WTC11 (cell line): ENCODE data around the gene TMEM134. TPM values are rescaled to one million over a fixed set of nuclear protein-coding genes. Genes with fewer than 3 reads are reported as not detected.

Experiments used
- ATAC-seq: fragments of 200-7000 bp; cut with Tn5 transposase; 2 replicates; pipeline ENCODE4 v1.10.0; 2021; ENCODE audit warnings: mild to moderate bottlenecking, moderate library complexity
- CTCF ChIA-PET: fragments of 300-600 bp; sonication (Branson Sonifier 250); formaldehyde crosslinking; loops from one replicate; lab custom pipeline; 2021; ENCODE audit warnings: antibody characterized with exemption; lab: Charles Lee
- POLR2A ChIA-PET: fragments of 350-600 bp; sonication (Branson Sonifier 250); formaldehyde crosslinking; loops from one replicate; lab custom pipeline; 2021; ENCODE audit warnings: antibody characterized with exemption; lab: Charles Lee
- DNase-seq: peaks from one replicate; pipeline ENCODE4 v3.0.0; 2021; ENCODE audit warnings: low spot score
- H3K27ac Mint-ChIP-seq: 2 replicates; pipeline ENCODE4 v1.8.0; 2021; ENCODE audit warnings: mixed read lengths
- H3K27me3 Mint-ChIP-seq: 2 replicates; pipeline ENCODE4 v1.8.0; 2021; ENCODE audit warnings: low read depth, mild to moderate bottlenecking, moderate library complexity, mixed read lengths
- H3K36me3 Mint-ChIP-seq: 2 replicates; pipeline ENCODE4 v1.8.0; 2021; ENCODE audit warnings: mixed read lengths
- H3K4me1 Mint-ChIP-seq: 2 replicates; pipeline ENCODE4 v1.8.0; 2022; ENCODE audit warnings: mixed read lengths
- H3K4me3 Mint-ChIP-seq: 2 replicates; pipeline ENCODE4 v1.8.0; 2021; ENCODE audit warnings: mild to moderate bottlenecking, moderate library complexity, mixed read lengths
- H3K9me3 Mint-ChIP-seq: 2 replicates; pipeline ENCODE4 v1.8.0; 2021; ENCODE audit warnings: mixed read lengths
- AR ChIP-seq: fragments of 250-450 bp; sonication (Bioruptor Pico); IDR thresholded peaks from 2 replicates; pipeline ENCODE4 v1.9.0; 2021; ENCODE audit warnings: mild to moderate bottlenecking
- CREB1 ChIP-seq: sonication (generic); formaldehyde crosslinking; IDR thresholded peaks from 2 replicates; pipeline ENCODE4 v1.8.0; 2023; ENCODE audit warnings: mild to moderate bottlenecking, missing genetic modification reagents
- FOXP1 ChIP-seq: sonication (generic); formaldehyde crosslinking; IDR thresholded peaks from 2 replicates; pipeline ENCODE4 v1.8.0; 2022; ENCODE audit warnings: missing genetic modification reagents, mild to moderate bottlenecking, moderate library complexity, borderline replicate concordance
- KAT7 ChIP-seq: sonication (generic); formaldehyde crosslinking; IDR thresholded peaks from 2 replicates; pipeline ENCODE4 v1.8.1; 2023; ENCODE audit warnings: missing genetic modification reagents, mild to moderate bottlenecking, borderline replicate concordance
- NR1H2 ChIP-seq: sonication (generic); formaldehyde crosslinking; IDR thresholded peaks from 2 replicates; pipeline ENCODE4 v1.9.0; 2021; ENCODE audit warnings: mild to moderate bottlenecking, moderate library complexity, missing genetic modification reagents
- NR2C2 ChIP-seq: sonication (generic); formaldehyde crosslinking; IDR thresholded peaks from 2 replicates; pipeline ENCODE4 v1.8.0; 2022; ENCODE audit warnings: mild to moderate bottlenecking, missing genetic modification reagents
- PRRX2 ChIP-seq: fragments of 250-450 bp; sonication (Bioruptor Pico); IDR thresholded peaks from 2 replicates; pipeline ENCODE4 v1.8.0; 2021; ENCODE audit warnings: mild to moderate bottlenecking
- TEAD4 ChIP-seq: sonication (generic); formaldehyde crosslinking; IDR thresholded peaks from 2 replicates; pipeline ENCODE4 v1.8.0; 2022; ENCODE audit warnings: mild to moderate bottlenecking, missing genetic modification reagents
- ZMAT4 ChIP-seq: fragments of 250-450 bp; sonication (Bioruptor Pico); IDR thresholded peaks from 2 replicates; pipeline ENCODE4 v1.9.0; 2021; ENCODE audit warnings: mild to moderate bottlenecking
- ZNF121 ChIP-seq: sonication (generic); formaldehyde crosslinking; IDR thresholded peaks from 2 replicates; pipeline ENCODE4 v1.8.0; 2023; ENCODE audit warnings: missing genetic modification reagents
- ZNF232 ChIP-seq: sonication (generic); formaldehyde crosslinking; IDR thresholded peaks from 2 replicates; pipeline ENCODE4 v1.8.0; 2022; ENCODE audit warnings: mild to moderate bottlenecking, missing genetic modification reagents
- ZNF396 ChIP-seq: fragments of 250-450 bp; sonication (Bioruptor Pico); IDR thresholded peaks from 2 replicates; pipeline ENCODE4 v1.8.0; 2021; ENCODE audit warnings: mild to moderate bottlenecking, moderate library complexity, borderline replicate concordance
- ZNF425 ChIP-seq: fragments of 250-450 bp; sonication (Bioruptor Pico); conservative IDR thresholded peaks from 2 replicates; pipeline ENCODE4 v1.9.0; 2021; ENCODE audit warnings: mild to moderate bottlenecking
- ZSCAN18 ChIP-seq: fragments of 250-450 bp; sonication (Bioruptor Pico); IDR thresholded peaks from 2 replicates; pipeline ENCODE4 v2.1.2; 2022; ENCODE audit warnings: mild to moderate bottlenecking, moderate library complexity
- total RNA-seq: library from RNA; stranded (reverse); gene quantifications from 3 replicates; pipeline ENCODE4 v1.2.3, GENCODE V29; 2021

The TMEM134 gene
- total RNA-seq, 1 experiment from 2014 or later = 55.6 TPM

- no peak for DNase-seq
- H3K36me3 Mint-ChIP-seq = no peaks in the 10 kb centered on the region
- H3K4me3 Mint-ChIP-seq = peak overlapping the region; percentile 90
- ChIA-PET POLR2A (interaction anchor here (0.6 to 1.7 kb wide), 3 partner anchors 26 to 156 kb away, joined by 3 to 5 read pairs (median 4); partner anchors contain the start of gene CARNS1), CTCF (interaction anchor here (0.6 to 1.3 kb wide), 4 partner anchors 41 to 171 kb away, joined by 3 to 9 read pairs (median 4); partner anchors contain the start of gene PPP1CA)
- peaks cover 10% of the 10 kb centered on the region for H3K4me1 Mint-ChIP-seq
- TF ChIP-seq CREB1 (CRISPR knock-in tag) (no peak), KAT7 (CRISPR knock-in tag) (0 out of 2 replicates have a peak, but pooled peaks have one; percentile 3)
- H3K27ac Mint-ChIP-seq = peak overlapping the region; percentile 89
- H3K27me3 Mint-ChIP-seq = peaks cover 8% of the 10 kb centered on the region
- no peaks in the 10 kb centered on the region for H3K9me3 Mint-ChIP-seq
- ATAC-seq = peak; percentile 21
Measured at GRCh38 chr11:67442504-67443404, 26.3 kb downstream of the TMEM134 start.

GRCh38 chr11:67441731-67442351 lies 27.2 kb downstream of the TMEM134 start:
- no peaks in the 10 kb centered on the region for H3K9me3 Mint-ChIP-seq
- DNase-seq (no peak), ATAC-seq (no peak)
- no peak for TF ChIP-seq PRRX2 (CRISPR knock-in tag)
- TF ChIP-seq ZNF425 (CRISPR knock-in tag) = no peak
- no peak for TF ChIP-seq ZNF232
- TF ChIP-seq TEAD4 = no peak
- no peak for TF ChIP-seq ZNF121 (CRISPR knock-in tag)
- no peak for TF ChIP-seq ZNF396 (CRISPR knock-in tag)
- TF ChIP-seq ZSCAN18 = no peak
- TF ChIP-seq ZMAT4 = no peak
- TF ChIP-seq NR2C2 (CRISPR knock-in tag) = no peak
- no peak for TF ChIP-seq AR (CRISPR knock-in tag)
- peaks cover 8% of the 10 kb centered on the region; the same call in 1 of the 2 replicates for H3K27me3 Mint-ChIP-seq
- H3K36me3 Mint-ChIP-seq = no peaks in the 10 kb centered on the region
- peak overlapping the region; percentile 90 for H3K4me3 Mint-ChIP-seq
- CTCF ChIA-PET = interaction anchor here (0.8 kb wide), 1 partner anchor 46 kb away, joined by 4 read pairs; no protein-coding TSS in a partner anchor
- H3K27ac Mint-ChIP-seq = no peak overlapping the region; the same call in 1 of the 2 replicates
- H3K4me1 Mint-ChIP-seq = peaks cover 13% of the 10 kb centered on the region
- POLR2A ChIA-PET = interaction anchor here (1.2 kb wide), 1 partner anchor 40 kb away, joined by 5 read pairs; the partner anchor contains the start of gene PPP1CA

GRCh38 chr11:67441098-67441563 lies 27.9 kb downstream of the TMEM134 start:
- ChIA-PET CTCF (interaction anchor here (0.6 to 0.8 kb wide), 2 partner anchors 20 to 45 kb away, joined by 3 to 4 read pairs; no protein-coding TSS in a partner anchor), POLR2A (interaction anchor here (0.6 to 1.2 kb wide), 2 partner anchors 19 to 40 kb away, joined by 4 to 5 read pairs; partner anchors contain the start of gene PPP1CA)
- H3K4me3 Mint-ChIP-seq = no peak overlapping the region
- no peaks in the 10 kb centered on the region for H3K9me3 Mint-ChIP-seq
- DNase-seq = no peak
- no peak for ATAC-seq
- H3K27me3 Mint-ChIP-seq = peaks cover 5% of the 10 kb centered on the region; the same call in 1 of the 2 replicates
- H3K36me3 Mint-ChIP-seq = no peaks in the 10 kb centered on the region
- peaks cover 17% of the 10 kb centered on the region for H3K4me1 Mint-ChIP-seq
- no peak overlapping the region for H3K27ac Mint-ChIP-seq
- TF ChIP-seq NR1H2 = no peak
- TF ChIP-seq FOXP1 (CRISPR knock-in tag) = 0 out of 2 replicates have a peak, but pooled peaks have one; percentile 39
